Measurements from ENCODE around the gene NPPB. TPM values are rescaled to one million over a fixed set of nuclear protein-coding genes. Genes with fewer than 3 reads are reported as not detected.

NPPB gene
- polyA plus RNA-seq, 2 of the 4 experiments (the other 2 are of a cell fraction), result 0.18 TPM; not detected in 1

GRCh38 chr1:11874624-11875023 lies 15.9 kb upstream of the NPPB start:
- Histone ChIP-seq H3K27ac (no peak overlapping the region), H3K4me3 (no peak overlapping the region), H3K4me2 (no peak overlapping the region), H3K4me1 (no peaks in the 10 kb centered on the region), H3K9me3 (no peaks in the 10 kb centered on the region)
- DNase-seq (ENCODE audit: low read depth in 1 of 2, low spot score in 1 of 2) (no peak), ATAC-seq (no peak), FAIRE-seq (no peak)
- TF ChIP-seq E2F6 (IDR thresholded peaks at IDR 0.05; ENCODE audit: borderline replicate concordance, low read depth), result no peak
- POLR2A ChIA-PET, result no interaction called here
- 67% methylated on average over 6 of the region's 6 CpGs for WGBS (ENCODE audit: missing lambda C conversion rate)
- CTCF ChIA-PET, result interaction anchor here (1.6 kb wide), 1 partner anchor 17 kb away, joined by 3 read pairs; no protein-coding TSS in a partner anchor

GRCh38 chr1:11874258-11874562 lies 15.5 kb upstream of the NPPB start:
- Histone ChIP-seq H3K27ac (no peak overlapping the region), H3K4me1 (no peaks in the 10 kb centered on the region), H3K9me3 (no peaks in the 10 kb centered on the region), H3K4me2 (no peak overlapping the region), H3K4me3 (no peak overlapping the region)
- TF ChIP-seq SMC3 (IDR thresholded peaks at IDR 0.05), result no peak
- no peak for TF ChIP-seq HOXA7 (CRISPR knock-in tag; IDR thresholded peaks at IDR 0.05)
- TF ChIP-seq RAD21 (conservative IDR thresholded peaks at IDR 0.05 in 1 of 2, IDR thresholded peaks at IDR 0.05 in 1 of 2), result no peak
- TF ChIP-seq CHD4 (IDR thresholded peaks at IDR 0.05; ENCODE audit: borderline replicate concordance), result no peak
- no peak for TF ChIP-seq KDM5A (IDR thresholded peaks at IDR 0.05)
- TF ChIP-seq MAZ (IDR thresholded peaks at IDR 0.05; ENCODE audit: borderline replicate concordance, low read depth, low read length), result no peak
- no peak for TF ChIP-seq JUN (IDR thresholded peaks at IDR 0.05)
- no peak for TF ChIP-seq MAFK (IDR thresholded peaks at IDR 0.05; ENCODE audit: partially characterized antibody)
- no peak for TF ChIP-seq HES2 (IDR thresholded peaks at IDR 0.05)
- no peak for TF ChIP-seq POLR2A (IDR thresholded peaks at IDR 0.05; ENCODE audit: low read length)
- no peak for TF ChIP-seq ATOH8 (CRISPR knock-in tag; IDR thresholded peaks at IDR 0.05; ENCODE audit: low read depth)
- ChIA-PET POLR2A (no interaction called here), CTCF (interaction anchor here (1.6 to 1.8 kb wide), 2 partner anchors 18 to 19 kb away, joined by 3 to 4 read pairs; no protein-coding TSS in a partner anchor)
- 60% methylated on average over 8 of the region's 10 CpGs for WGBS (ENCODE audit: missing lambda C conversion rate)
- ATAC-seq (no peak), DNase-seq (ENCODE audit: low read depth in 1 of 2, low spot score in 1 of 2) (no peak), FAIRE-seq (no peak)

- FAIRE-seq, result no peak
- H3K9me3 ChIP-seq, result no peaks in the 10 kb centered on the region
- ATAC-seq, result no peak
- no peak overlapping the region for H3K27ac ChIP-seq
- no peak for TF ChIP-seq USF2 (IDR thresholded peaks at IDR 0.05)
- no peak for TF ChIP-seq HDAC2 (IDR thresholded peaks at IDR 0.05)
- no peak for TF ChIP-seq ZC3H11A (IDR thresholded peaks at IDR 0.05)
- no peak for TF ChIP-seq RCOR1 (IDR thresholded peaks at IDR 0.05; ENCODE audit: low read depth, low read length)
- no peak for TF ChIP-seq RNF2 (IDR thresholded peaks at IDR 0.05; ENCODE audit: borderline replicate concordance, low read depth)
- TF ChIP-seq RAD21 (conservative IDR thresholded peaks at IDR 0.05 in 1 of 2, IDR thresholded peaks at IDR 0.05 in 1 of 2), result no peak
- TF ChIP-seq FOSL2 (IDR thresholded peaks at IDR 0.05), result no peak
- TF ChIP-seq FOSL2 (CRISPR knock-in tag; IDR thresholded peaks at IDR 0.05), result no peak
- TF ChIP-seq ZFP36 (IDR thresholded peaks at IDR 0.05; ENCODE audit: borderline replicate concordance, partially characterized antibody), result no peak
- TF ChIP-seq TFCP2L1 (CRISPR knock-in tag; IDR thresholded peaks at IDR 0.05), result no peak
- TF ChIP-seq GATA3 (IDR thresholded peaks at IDR 0.05; ENCODE audit: borderline replicate concordance), result no peak
- TF ChIP-seq ZSCAN20 (CRISPR knock-in tag; IDR thresholded peaks at IDR 0.05), result no peak
- no peak for TF ChIP-seq RARB (CRISPR knock-in tag; IDR thresholded peaks at IDR 0.05)
- TF ChIP-seq NFE2L2 (conservative IDR thresholded peaks at IDR 0.05; ENCODE audit: low read length), result no peak
- TF ChIP-seq TP53 (CRISPR knock-in tag; IDR thresholded peaks at IDR 0.05), result no peak
- TF ChIP-seq MAFK (IDR thresholded peaks at IDR 0.05; ENCODE audit: partially characterized antibody), result no peak
- POLR2A ChIA-PET, result interaction anchor here (1.6 kb wide), 1 partner anchor 34 kb away, joined by 5 read pairs; no protein-coding TSS in a partner anchor
- WGBS (ENCODE audit: missing lambda C conversion rate), result 59% methylated on average over 12 of the region's 14 CpGs
- DNase-seq (ENCODE audit: low read depth in 1 of 2, low spot score in 1 of 2), result no peak
- CTCF ChIA-PET, result interaction anchor here (1.3 to 1.8 kb wide), 5 partner anchors 9 to 33 kb away, joined by 3 to 4 read pairs (median 4); no protein-coding TSS in a partner anchor
- H3K4me3 ChIP-seq, result no peak overlapping the region
- no peak overlapping the region for H3K4me2 ChIP-seq
- H3K4me1 ChIP-seq, result no peaks in the 10 kb centered on the region
Measured at GRCh38 chr1:11873395-11874257, 14.9 kb upstream of the NPPB start.

Measured in A549 (cell line).